ENCODE results near the gene ARSG.
A peak's percentile ranks its signal among the peaks of the same experiment; 100 is the strongest.

Gene ARSG

DNA sequence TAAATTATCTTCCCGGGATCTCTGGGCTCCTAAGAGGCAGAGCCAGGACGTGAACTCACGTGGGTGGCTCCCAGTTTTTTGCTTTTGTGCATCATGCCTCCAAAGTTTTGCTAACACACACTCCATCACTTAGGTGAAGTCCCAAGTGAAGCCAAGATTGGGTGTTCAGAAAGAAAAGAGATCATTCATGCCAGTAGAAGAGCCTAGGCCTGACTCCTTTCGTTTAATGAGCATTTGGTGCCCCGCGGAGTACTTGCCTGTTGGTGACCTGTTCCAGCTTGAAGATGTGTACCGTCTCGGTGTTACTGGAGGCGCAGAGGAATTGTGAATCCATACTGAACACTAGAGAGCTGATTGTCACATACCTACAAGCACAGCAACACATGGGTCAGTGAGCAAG, 141.9 kb downstream of the ARSG start:
- no peak for DNase-seq

DNA sequence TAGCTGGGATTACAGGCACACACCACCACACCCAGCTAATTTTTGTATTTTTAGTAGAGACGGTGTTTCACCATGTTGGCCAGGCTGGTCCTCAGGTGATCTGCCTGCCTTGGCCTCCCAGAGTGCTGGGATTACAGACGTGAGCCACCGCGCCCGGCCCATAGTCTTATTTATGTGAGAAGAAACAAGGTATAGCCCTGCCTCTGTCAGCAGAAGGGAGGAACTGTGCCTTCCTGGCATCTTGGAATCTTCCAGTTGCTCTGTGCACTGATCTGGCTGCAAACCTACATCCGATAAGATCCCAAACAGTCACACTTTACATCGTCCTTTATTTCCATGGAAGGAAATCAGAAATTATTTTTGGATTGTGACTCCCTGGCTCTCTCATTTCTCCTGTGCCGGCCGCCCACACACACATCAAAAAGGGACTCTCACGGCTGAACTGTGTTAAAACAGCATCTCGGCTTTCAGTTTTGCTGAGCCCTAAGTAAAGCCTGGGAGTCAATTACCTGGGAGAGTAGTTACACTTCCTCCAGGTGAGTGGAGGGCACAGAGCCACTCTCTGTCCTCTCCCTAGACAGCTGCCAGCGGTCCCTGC, 142.7 kb downstream of the ARSG start:
- no peak for DNase-seq

DNA sequence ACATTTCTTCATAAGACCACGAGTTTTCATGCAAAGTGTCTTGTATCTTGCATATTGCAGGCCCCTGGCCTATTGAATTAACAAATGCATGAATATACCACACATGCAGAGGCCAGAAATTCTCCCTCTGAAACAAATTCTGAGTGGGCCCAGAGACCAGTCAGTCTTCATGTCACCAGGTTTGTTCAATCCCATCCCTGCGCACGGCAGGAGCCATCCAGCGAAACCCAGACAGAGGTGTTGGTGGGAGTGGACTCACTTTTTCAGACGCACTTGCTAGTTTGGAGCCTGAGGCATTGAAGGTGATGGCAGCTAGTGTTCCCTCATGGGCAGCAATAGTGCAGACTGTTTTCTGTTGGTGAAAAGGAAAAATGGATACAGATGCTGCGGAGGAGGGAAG, 144.1 kb downstream of the ARSG start:
- no peak for DNase-seq

DNA sequence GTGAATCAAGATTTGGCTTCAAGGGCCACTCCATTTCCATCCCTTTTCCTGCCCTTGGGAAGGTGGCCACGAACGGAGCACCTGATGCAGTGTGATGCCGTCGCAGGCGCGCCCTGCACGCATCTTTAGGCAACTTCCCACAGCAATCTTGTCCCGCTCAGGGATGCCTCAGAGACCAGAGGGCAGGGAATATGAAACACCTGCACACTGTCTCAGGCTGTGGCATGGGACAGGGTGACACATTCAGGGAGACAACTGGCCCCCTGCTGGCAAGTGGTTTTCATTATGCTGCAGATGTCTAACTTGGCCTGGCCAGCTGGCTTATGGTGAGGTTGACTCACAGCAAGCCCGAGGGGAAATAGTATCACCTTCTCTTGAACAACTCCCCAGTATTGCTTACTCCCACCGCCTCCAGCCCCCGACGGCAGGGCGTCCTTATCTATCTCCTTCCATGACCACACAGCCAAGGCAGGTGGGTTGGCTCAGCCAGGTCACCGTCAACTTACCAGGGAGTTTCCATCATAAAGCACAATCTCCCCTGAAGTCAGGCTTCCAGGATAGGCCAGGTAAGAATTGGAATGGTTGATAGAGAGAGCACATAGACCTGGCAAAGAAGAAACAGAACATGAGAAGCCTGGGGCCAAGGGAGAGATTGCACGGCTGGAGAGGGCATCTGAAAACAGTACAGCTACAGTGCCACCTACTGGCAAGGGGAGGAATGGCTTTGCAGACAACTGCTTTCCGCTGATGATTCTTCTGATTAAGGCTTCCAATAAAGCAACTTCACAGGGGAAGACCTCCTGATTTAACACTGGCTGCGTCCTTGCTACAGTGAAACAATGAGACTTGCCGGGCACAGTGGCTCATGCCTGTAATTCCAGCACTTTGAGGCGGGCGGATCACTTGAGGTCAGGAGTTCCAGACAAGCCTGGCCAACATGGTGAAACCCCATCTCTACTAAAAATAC, 144.9 kb downstream of the ARSG start:
- peak; percentile 80 for DNase-seq

DNA sequence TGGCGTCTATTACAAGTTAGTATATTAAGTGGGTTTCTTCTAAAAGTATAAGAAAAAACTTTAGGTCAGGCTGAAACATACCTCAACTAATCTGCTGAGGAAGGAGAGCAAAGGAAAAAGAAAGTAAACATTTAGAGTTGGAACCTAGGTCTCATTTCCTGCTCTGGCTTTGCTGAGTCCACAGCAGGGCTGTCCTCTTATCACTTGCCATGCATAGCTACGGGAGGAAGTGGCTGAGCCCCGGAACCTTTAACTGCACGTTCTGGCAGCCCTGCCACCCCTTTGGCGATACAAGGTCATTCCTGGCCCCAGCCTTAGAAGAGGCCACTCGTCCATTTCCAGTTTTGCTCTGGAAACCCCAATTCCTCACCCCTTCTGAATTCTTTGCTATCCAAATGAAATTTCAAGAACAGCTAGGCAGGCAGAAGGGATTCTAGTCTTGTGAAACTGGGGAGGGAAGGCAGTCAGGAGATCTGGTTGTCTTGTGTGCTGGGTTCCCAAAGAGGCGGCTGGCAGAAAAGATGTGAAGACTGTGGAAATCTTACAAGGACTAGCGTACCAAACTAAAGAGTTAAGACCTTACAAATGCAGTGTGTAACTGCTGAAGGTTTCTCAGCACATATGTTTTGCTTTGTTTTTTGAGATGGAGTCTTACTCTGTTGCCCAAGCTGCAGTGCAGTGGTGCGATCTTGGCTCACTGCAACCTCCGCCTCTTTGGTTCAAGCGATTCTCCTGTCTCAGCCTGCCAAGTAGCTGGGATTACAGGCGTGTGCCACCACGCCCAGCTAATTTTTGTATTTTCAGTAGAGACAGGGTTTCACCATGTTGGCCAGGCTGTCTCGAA, 146.9 kb downstream of the ARSG start:
- no peak for DNase-seq

DNA sequence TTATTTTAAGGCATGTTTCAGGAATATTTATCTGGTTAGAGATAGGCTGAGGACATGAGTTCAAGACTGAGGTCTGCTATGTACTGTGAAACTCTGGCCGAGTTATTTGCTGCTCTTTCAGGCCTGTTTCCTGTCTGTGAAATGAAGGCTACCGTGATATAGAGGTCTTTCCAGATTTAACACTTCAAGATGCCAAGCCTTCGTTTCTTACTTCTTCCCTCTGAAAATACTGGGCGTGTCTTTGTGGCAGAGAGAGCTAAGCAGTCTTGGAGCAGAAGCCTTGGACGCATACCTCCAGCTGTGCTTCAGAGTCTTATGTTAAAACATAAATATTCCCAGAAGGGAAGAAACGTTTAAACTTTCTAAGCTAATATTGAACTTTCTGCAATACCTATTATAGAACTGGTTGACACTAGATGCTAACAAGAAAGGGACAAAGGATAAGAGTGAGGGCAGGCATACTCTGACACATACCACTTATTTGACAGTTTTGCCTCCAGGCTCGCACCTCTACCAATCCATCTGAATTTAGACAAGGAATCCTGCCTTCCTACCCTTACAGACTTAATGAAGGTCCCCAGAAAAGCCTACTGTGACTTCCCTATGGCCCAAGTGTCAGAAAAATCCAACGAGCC, 148.5 kb downstream of the ARSG start:
- no peak for DNase-seq

DNA sequence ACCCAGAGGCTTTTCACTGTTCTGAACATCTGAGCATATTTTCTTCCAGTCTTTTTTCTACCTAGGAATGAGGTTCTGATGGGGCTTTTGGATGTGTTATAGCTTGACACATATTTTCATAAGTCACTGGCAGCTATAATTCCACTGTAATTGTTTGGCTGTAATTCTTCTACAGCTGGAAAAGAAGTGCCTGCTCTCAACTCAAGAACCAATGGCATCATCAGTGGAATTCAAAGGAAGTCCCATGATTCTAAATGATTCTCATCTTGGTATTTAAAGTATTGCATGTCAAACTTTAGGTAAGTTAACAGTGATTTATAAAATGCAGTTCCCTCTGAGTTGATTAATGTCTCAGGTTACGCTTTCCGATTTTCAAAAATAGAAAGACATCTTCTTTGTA, 149.2 kb downstream of the ARSG start:
- DNase-seq = no peak

DNA sequence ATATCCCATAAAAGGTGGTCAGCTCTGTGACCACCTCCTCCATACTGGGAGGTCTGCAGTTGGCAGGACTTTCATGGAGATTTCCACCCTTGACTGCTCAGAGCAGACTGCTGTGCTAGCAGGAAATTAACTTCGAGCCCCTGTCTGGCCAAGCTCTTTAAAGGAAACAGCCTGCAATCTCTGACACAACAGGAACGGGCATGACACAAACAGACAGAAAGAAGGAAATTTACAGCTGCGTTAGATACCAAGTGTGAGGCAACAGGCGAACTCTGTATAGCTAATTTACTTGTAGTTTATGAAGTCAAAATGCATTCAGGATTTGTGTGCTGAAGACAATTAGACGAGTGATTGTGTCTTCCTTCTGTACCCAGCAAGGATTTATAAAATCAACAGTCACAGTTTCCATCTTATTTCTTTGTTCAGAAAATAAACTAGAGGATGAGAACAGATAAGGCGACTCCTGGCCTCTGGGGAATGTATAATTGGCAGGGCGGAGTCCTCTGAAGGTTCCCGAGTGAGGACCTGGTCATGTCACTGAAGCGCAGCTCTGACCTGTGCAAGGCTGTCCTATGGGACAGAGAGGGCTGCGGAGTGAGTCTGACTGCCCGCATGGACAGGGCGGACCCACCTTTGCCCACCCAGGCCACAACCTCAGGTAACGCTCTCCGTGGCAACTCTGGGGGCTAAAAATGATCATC, 149.9 kb downstream of the ARSG start:
- DNase-seq = no peak

DNA sequence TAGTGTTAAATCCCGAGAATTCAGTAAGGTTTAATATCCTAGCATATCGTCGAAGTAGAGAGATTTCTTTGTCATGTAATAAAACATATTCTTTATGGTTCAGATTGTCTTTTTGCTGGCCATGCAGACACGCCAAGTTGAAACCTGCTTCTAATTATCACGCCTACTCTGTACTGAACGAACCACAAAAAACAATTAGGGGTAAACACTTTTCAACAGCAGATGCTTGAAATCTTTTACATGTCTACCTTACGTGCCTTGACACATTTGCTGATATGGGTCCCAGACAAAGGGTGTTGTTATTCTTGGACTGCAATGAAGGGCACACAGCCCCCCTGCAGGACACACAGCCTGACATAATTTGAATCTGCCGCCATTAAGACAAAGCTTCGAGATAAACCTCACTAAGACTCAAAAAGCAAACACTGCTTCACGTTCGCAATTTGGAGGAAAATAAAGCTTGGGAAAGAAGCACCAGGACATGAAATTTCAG, 152.7 kb downstream of the ARSG start:
- DNase-seq = no peak

DNA sequence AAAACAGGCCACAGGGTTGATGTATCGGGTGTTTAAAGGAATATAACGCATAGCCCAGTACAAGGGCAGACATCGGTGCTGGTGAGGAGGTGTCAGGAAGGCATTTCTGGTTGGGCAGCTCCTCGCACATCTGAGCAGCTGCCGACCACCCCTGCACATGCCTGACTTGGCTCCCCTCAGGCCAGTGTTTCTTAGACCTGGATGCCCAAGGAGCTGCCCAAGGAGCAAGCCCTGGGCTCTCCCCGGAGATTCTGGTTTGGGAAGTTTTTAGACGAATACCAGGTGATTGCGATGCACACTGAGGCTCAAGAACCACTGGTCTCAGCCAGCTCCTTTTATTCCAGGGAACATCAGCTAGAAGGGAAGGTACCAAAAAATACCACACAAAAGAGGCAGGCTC, 154.4 kb downstream of the ARSG start:
- DNase-seq = no peak

DNA sequence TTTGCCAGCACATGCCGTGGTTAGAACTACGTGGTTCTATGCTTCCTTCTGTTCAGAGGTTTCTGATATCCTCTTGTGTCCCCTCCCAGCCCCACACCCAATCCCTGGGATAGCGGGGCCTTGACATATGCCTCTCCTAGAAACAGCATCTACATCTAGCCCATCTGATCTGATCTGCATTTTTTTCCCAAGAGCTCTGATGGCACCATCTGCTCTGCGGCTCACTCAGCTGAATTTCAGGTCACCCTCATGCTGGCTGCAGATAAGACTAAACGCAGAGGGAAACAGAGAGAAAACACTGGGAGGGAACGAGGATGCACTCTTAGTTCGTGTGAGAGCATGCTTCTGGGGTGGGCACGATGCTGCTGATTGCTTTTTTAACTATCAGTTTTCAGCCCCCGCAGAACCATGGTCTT, 155.3 kb downstream of the ARSG start:
- no peak for DNase-seq

DNA sequence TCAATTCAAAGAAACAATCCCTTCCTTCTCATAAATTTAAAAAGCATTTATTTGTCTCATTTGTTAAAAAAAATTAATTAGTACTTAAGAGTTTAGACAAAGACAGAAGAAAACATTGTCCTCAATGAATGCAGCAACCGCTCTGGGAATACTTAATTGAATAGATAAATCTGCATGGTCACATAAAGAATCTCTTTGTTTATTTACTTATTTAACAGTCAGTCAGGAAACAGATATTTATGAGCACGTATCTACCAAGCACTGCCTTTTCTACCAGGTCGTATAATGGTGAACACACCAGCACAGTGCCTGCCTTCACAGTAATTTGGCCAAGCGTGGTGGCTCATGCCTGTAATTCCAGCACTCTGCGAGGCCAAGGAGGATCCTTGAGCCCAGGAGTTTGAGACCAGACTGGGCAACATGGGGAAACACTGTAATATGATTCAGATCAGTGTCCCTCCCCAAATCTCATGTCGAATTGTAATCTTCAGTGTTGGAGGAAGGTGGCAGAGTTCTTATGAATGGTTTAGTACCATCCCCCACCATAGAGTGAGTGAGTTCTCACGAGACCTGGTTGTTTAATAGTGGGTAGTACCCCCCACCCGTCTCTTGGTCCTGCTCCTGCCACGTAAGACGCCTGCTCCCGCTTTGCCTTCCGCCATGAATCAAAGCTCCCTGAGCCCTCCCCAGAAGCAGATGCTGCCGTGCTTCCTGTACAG, 157.9 kb downstream of the ARSG start:
- no peak for DNase-seq

DNA sequence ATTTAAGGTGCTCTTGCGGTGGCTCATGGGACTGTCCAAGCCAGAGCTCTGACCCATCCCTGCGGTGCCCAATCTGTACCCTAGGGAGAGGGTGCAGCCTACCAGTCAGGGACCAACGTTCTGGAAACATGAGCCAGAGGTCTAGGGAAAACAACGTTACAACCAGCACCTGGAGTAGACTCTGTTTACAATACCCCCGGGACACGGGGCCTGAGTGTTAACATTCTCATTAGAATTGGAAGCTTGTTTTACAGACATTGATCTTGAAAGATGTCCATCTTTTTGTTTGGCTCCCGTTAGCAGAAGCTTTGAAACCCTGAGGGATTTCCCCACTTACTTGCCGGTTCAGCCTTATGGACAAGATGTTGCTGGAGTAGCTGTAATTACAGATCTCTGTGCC, 159.1 kb downstream of the ARSG start:
- DNase-seq = no peak

DNA sequence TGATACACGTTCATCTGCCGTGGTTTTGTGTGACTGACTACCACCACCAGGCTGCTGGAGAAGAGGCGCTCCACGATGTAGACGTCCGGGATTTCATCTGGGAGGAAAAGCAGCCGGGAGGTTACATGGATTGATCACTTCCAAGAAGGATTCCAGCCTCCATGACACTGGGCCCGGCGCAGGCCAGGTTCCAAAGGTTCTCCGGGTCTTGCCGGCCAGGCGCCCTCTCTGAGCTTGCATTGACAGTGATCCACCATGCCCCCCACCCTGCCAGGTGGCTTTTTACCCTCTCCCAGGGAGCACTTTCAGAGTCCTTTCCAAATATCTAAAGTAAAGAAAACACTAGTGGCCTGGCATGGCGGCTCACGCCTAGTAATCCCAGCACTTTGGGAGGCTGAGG, 159.5 kb downstream of the ARSG start:
- DNase-seq = no peak

DNA sequence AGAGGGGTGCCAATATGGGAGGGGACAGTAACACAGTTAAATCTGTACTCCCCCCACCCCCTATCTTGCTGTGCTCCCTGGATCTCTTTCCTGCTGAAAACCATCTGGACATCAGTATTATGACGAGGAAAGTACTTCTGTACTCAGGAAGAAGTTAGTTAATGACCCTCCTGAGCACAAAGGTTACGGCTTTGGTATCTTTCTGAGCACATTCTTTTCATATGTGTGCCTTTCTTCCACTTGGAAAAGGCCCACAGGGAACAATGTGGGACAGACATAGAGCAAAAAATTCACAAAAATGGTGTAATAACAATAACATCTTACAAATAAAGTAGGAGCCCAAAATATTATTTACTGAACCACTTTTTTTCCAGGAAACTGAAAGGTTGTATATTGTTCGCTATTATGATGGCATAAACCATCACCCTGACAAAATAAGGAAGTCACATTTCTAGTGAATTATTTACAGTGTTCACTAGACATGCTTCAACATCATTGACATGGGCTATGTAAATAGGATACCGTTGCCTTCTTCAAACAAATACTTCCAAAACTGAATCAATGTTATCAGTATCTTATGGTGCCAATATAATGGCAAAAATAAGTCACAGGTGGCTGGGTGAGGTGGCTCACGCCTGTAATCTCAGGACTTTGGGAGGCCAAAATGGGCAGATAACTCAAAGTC, 160.5 kb downstream of the ARSG start:
- no peak for DNase-seq

DNA sequence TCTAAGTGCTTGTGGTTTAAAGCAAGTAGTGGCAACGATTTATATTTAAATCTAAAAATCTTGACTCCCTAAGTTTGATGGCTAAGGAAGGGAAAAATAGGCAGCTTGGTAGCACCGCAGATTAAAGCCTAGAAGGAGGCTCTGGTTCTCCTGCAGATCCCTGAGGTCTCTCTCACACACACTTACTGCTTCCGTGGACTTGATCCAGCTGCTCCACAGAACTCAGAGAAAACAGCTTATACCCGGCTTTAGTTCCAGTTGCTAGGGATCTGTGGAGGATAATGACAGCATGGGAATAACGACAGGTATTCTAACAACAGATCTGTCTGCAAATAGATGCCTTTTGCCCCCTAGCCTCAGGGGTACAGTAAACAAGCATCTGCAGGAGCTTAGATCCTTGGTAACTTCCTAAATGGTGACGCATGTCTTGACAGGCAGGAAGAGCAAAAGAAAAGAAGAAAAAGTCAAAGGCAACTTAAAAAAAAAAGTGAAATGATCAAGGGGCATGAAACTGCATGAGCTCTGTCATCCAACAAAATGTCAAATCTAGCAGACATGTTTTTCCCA, 161.5 kb downstream of the ARSG start:
- no peak for DNase-seq

DNA sequence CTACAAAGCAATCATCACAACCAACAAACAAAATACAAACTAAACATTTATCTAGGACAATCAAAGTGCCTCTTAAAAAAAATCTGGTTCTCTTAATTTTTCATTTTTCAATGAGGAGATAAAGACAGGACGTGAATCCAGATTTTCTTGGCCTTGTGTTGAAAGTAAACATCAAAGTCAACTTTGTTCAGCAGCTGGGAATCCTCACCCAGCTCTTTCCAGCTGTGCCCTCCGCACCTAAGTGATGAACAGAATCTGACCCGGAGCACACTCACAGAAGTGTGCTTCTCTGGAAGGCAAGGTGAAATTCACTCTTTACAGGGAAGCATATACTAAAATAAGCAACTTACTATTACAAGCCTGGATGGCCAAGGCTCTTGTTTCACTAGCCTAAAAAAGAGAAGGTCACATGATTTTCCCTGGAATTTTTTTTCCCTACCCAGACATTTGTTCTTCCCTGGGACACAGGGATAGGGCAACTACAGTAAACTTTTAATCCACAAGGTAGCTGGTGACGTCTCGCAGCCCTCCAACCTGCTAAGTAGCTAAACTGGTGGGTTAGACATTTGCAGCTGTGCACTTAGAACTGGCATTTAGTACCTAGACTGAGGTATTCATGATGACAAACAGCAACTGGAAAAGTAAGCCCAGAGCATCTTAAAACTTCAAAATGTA, 162.8 kb downstream of the ARSG start:
- no peak for DNase-seq

DNA sequence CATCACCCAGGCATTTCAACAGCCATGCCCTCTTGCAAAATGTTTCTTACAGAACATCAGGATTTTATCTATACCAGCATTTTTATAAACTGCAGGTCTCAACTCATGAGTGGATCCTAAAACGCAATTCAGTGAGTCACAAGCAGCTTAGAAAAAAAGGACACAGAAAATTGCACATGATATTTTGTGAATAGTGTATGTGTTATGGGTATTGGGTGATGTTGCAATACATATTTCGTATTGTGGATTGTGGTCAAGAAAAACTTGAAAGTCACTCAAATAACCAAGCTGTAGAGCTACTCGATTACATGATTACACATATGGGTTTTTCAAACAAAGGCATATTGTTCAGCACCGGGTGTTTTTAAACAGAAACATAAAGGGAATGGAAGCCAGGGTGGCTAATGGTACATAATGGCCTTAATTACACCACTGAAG, 164.6 kb downstream of the ARSG start:
- DNase-seq = no peak

DNA sequence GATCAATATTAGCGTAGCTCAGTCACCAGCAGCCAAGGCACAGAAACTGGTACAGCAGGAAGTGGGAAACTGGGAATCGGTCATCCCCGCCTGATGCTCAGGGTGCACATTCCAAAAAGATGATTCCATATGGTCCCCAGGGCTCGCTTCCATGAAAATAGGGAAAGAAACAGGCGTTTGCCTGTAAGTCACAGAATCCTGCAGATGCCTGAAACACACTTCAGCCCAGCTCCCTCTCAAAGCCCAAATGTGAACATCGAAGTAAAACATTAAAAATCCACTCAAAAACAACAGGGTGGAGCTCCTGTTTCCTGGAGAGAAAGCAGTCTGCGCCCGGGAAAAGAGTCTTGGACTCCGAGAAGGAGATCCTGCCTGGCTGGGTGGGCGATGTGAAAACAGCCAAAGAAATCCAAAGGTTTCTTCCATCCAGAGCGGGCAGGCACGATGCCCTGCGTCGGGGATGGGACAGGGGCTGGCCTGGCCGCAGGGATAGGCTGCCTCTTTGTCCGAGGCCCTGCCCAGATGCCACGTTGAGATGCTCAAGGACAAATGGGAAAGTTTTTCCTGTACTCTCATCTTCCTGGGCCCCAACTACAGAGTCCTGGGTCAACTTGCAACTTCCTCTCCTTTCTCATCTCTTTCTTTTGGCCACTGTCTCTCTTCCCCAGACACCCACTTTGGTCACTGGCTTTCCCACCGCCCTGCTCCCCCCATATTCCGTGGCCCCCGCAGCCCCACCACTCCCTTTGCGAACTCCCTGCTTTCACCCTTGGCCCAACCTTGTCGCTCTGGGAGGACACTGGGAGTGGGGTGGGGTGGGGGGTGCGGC, 165.3 kb downstream of the ARSG start:
- no peak for DNase-seq
